Mesothelial cell of epicardium (in vitro differentiated cells): ENCODE measurements around the gene F11R. TPM values are rescaled to one million over a fixed set of nuclear protein-coding genes. Genes with fewer than 3 reads are reported as not detected.
A peak's percentile ranks its signal among the peaks of the same experiment; 100 is the strongest.

Experiments used
- DNase-seq, 2 experiments: peaks; one replicate each; pipeline ENCODE4 v3.0.0; 2021; ENCODE audit warnings: low spot score in 2 of 2; ENCODE audit not compliant: unreplicated experiment in 2 of 2
- H3K27ac Mint-ChIP-seq: 2 replicates; pipeline ENCODE4 v1.8.0; 2021; ENCODE audit warnings: mixed read lengths
- H3K27me3 Mint-ChIP-seq: 2 replicates; pipeline ENCODE4 v1.8.0; 2021; ENCODE audit warnings: low read depth, mixed read lengths
- H3K36me3 Mint-ChIP-seq: 2 replicates; pipeline ENCODE4 v1.8.0; 2021; ENCODE audit warnings: mixed read lengths
- H3K4me1 Mint-ChIP-seq: 2 replicates; pipeline ENCODE4 v1.8.0; 2021; ENCODE audit warnings: mixed read lengths
- H3K4me3 Mint-ChIP-seq: 2 replicates; pipeline ENCODE4 v1.8.0; 2021; ENCODE audit warnings: mild to moderate bottlenecking, moderate library complexity, mixed read lengths
- H3K9me3 Mint-ChIP-seq: 2 replicates; pipeline ENCODE4 v1.8.0; 2021; ENCODE audit warnings: mixed read lengths
- CTCF ChIP-seq: fragments of 200-600 bp; sonication (generic); IDR thresholded peaks from one replicate; pipeline ENCODE4 v1.5.0; 2021; ENCODE audit warnings: antibody characterized with exemption; ENCODE audit not compliant: unreplicated experiment
- total RNA-seq: library from RNA; stranded (reverse); gene quantifications from 3 replicates; pipeline ENCODE4 v1.2.1, GENCODE V29; 2021

F11R gene
- total RNA-seq, 1 donor from 2014 or later: 114 TPM

- Mint-ChIP-seq H3K36me3 (peaks cover 5% of the 10 kb centered on the region), H3K4me3 (no peak overlapping the region), H3K27ac (peak overlapping the region; percentile 91), H3K4me1 (peaks cover 31% of the 10 kb centered on the region), H3K27me3 (peaks cover 11% of the 10 kb centered on the region), H3K9me3 (peaks cover 4% of the 10 kb centered on the region)
- no peak for TF ChIP-seq CTCF
- DNase-seq: no peak
These were observed 33.4 kb downstream of the F11R start for GRCh38 chr1:160987359-160988050.

GRCh38 chr1:160985723-160986122, 35.2 kb downstream of the F11R start:
- Mint-ChIP-seq H3K4me1 (peaks cover 40% of the 10 kb centered on the region), H3K27ac (no peak overlapping the region), H3K27me3 (peaks cover 29% of the 10 kb centered on the region), H3K4me3 (no peak overlapping the region), H3K9me3 (peaks cover 4% of the 10 kb centered on the region), H3K36me3 (peaks cover 5% of the 10 kb centered on the region)
- TF ChIP-seq CTCF: no peak
- no peak for DNase-seq

GRCh38 chr1:160981584-160982411, 39.2 kb downstream of the F11R start:
- H3K4me3 Mint-ChIP-seq: peak overlapping the region; percentile 61
- no peak overlapping the region for H3K27ac Mint-ChIP-seq
- H3K36me3 Mint-ChIP-seq: peaks cover 5% of the 10 kb centered on the region
- no peak for DNase-seq
- peaks cover 30% of the 10 kb centered on the region for H3K27me3 Mint-ChIP-seq
- H3K9me3 Mint-ChIP-seq: peaks cover 4% of the 10 kb centered on the region
- no peak for TF ChIP-seq CTCF
- peaks cover 18% of the 10 kb centered on the region for H3K4me1 Mint-ChIP-seq

- no peak for DNase-seq
- TF ChIP-seq CTCF: no peak
- Mint-ChIP-seq H3K9me3 (peaks cover 4% of the 10 kb centered on the region), H3K27me3 (peaks cover 31% of the 10 kb centered on the region), H3K4me1 (peaks cover 9% of the 10 kb centered on the region), H3K36me3 (peaks cover 5% of the 10 kb centered on the region), H3K4me3 (no peak overlapping the region), H3K27ac (peak overlapping the region; percentile 16)
These were observed 41.7 kb downstream of the F11R start for GRCh38 chr1:160979286-160979685.

- peaks cover 3% of the 10 kb centered on the region for H3K36me3 Mint-ChIP-seq
- H3K4me3 Mint-ChIP-seq: no peak overlapping the region
- H3K4me1 Mint-ChIP-seq: peaks cover 9% of the 10 kb centered on the region
- no peak overlapping the region for H3K27ac Mint-ChIP-seq
- no peak for TF ChIP-seq CTCF
- peaks cover 3% of the 10 kb centered on the region for H3K9me3 Mint-ChIP-seq
- DNase-seq: no peak
- H3K27me3 Mint-ChIP-seq: peaks cover 30% of the 10 kb centered on the region
These were observed 42.4 kb downstream of the F11R start for GRCh38 chr1:160978510-160978927.
